ENCODE data around the gene SDK1.

The SDK1 gene

GRCh38 chr7:3520206-3520605 is 219.2 kb downstream of the SDK1 start:
- H3K9me3 ChIP-seq: no peaks in the 10 kb centered on the region

GRCh38 chr7:3527496-3528124 is 226.6 kb downstream of the SDK1 start:
- H3K9me3 ChIP-seq: no peaks in the 10 kb centered on the region
- no peak for TF ChIP-seq CTCF (IDR thresholded peaks at IDR 0.05)
- no peaks in the 10 kb centered on the region for H3K27me3 ChIP-seq
- H3K36me3 ChIP-seq: no peaks in the 10 kb centered on the region
- H3K27ac ChIP-seq: no peak overlapping the region
- H3K4me1 ChIP-seq (ENCODE audit: control insufficient read depth in 1 of 2, insufficient read depth in 1 of 2, low read depth in 1 of 2, low read length in 1 of 2): peaks cover 0 to 15% of the 10 kb centered on the region in 2 experiments
- H3K4me3 ChIP-seq (ENCODE audit: low read depth in 1 of 2, low read length in 1 of 2): no peak overlapping the region

More at GRCh38 chr7:3520206-3520605, 219.2 kb downstream of the SDK1 start:
- Histone ChIP-seq H3K27ac (no peak overlapping the region), H3K4me1 (ENCODE audit: control insufficient read depth in 1 of 2, insufficient read depth in 1 of 2, low read depth in 1 of 2, low read length in 1 of 2) (peaks cover 0 to 23% of the 10 kb centered on the region in 2 experiments), H3K4me3 (ENCODE audit: low read depth in 1 of 2, low read length in 1 of 2) (no peak overlapping the region), H3K36me3 (no peaks in the 10 kb centered on the region), H3K27me3 (no peaks in the 10 kb centered on the region)
- TF ChIP-seq CTCF (IDR thresholded peaks at IDR 0.05): no peak

- Histone ChIP-seq H3K36me3 (no peaks in the 10 kb centered on the region), H3K9me3 (no peaks in the 10 kb centered on the region), H3K4me1 (ENCODE audit: control insufficient read depth in 1 of 2, insufficient read depth in 1 of 2, low read depth in 1 of 2, low read length in 1 of 2) (no peaks in the 10 kb centered on the region), H3K27ac (no peak overlapping the region), H3K4me3 (ENCODE audit: low read depth in 1 of 2, low read length in 1 of 2) (no peak overlapping the region), H3K27me3 (no peaks in the 10 kb centered on the region)
- no peak for TF ChIP-seq CTCF (IDR thresholded peaks at IDR 0.05)
Measured at GRCh38 chr7:3533040-3533439, 232.0 kb downstream of the SDK1 start.

- no peaks in the 10 kb centered on the region for H3K4me1 ChIP-seq (ENCODE audit: control insufficient read depth in 1 of 2, insufficient read depth in 1 of 2, low read depth in 1 of 2, low read length in 1 of 2)
- no peak overlapping the region for H3K4me3 ChIP-seq (ENCODE audit: low read depth in 1 of 2, low read length in 1 of 2)
- H3K36me3 ChIP-seq: no peaks in the 10 kb centered on the region
- no peak overlapping the region for H3K27ac ChIP-seq
- H3K9me3 ChIP-seq: no peaks in the 10 kb centered on the region
- no peak for TF ChIP-seq CTCF (IDR thresholded peaks at IDR 0.05)
- no peaks in the 10 kb centered on the region for H3K27me3 ChIP-seq
Measured at GRCh38 chr7:3537210-3537875, 236.3 kb downstream of the SDK1 start.

- no peaks in the 10 kb centered on the region for H3K4me1 ChIP-seq (ENCODE audit: control insufficient read depth in 1 of 2, insufficient read depth in 1 of 2, low read depth in 1 of 2, low read length in 1 of 2)
- H3K4me3 ChIP-seq (ENCODE audit: low read depth in 1 of 2, low read length in 1 of 2): no peak overlapping the region
- TF ChIP-seq CTCF (IDR thresholded peaks at IDR 0.05): no peak
- H3K36me3 ChIP-seq: no peaks in the 10 kb centered on the region
- H3K27me3 ChIP-seq: no peaks in the 10 kb centered on the region
- no peaks in the 10 kb centered on the region for H3K9me3 ChIP-seq
- H3K27ac ChIP-seq: no peak overlapping the region
Measured at GRCh38 chr7:3538041-3538440, 237.0 kb downstream of the SDK1 start.
